Panc1 (cell line): ENCODE measurements around the gene GPNMB. TPM values are rescaled to one million over a fixed set of nuclear protein-coding genes. Genes with fewer than 3 reads are reported as not detected.

Experiments
- ATAC-seq: fragments of 200-7000 bp; cut with Tn5 transposase; 2 replicates; pipeline ENCODE4 v1.9.1; 2020; ENCODE audit warnings: mild to moderate bottlenecking, moderate library complexity
- BruUV-seq: library from RNA; stranded (reverse); fragments of 400-500 nt; replicated peaks from 2 replicates; lab custom pipeline; 2021; lab: Mats Ljungman, UMichigan
- CTCF ChIA-PET: fragments of 300-600 bp; sonication (Branson Sonifier 250); formaldehyde crosslinking; loops from one replicate; lab custom pipeline; 2022; ENCODE audit warnings: antibody characterized with exemption; lab: Charles Lee
- POLR2A ChIA-PET: fragments of 300-600 bp; sonication (Branson Sonifier 250); formaldehyde crosslinking; loops from one replicate; lab custom pipeline; 2022; ENCODE audit warnings: antibody characterized with exemption; lab: Charles Lee
- DNase-seq: peaks from one replicate; pipeline ENCODE4 v3.0.0-alpha.2; 2010; ENCODE audit warnings: low read depth, low spot score
- H3K27ac ChIP-seq: 2 replicates; pipeline ENCODE4 v1.5.1; 2011; ENCODE audit warnings: mild to moderate bottlenecking, low read length, inconsistent platforms
- H3K27me3 ChIP-seq: fragments of 200-500 bp; sonication (Bioruptor generic); 2 replicates; pipeline ENCODE4 v1.6.0; 2014; ENCODE audit warnings: low read length, inconsistent platforms; ENCODE audit not compliant: control insufficient read depth, insufficient read depth
- H3K36me3 ChIP-seq: fragments of 200-500 bp; sonication (Bioruptor generic); 2 replicates; pipeline ENCODE4 v1.5.1; 2014; ENCODE audit warnings: inconsistent platforms, mild to moderate bottlenecking, low read length, moderate library complexity; ENCODE audit not compliant: control insufficient read depth, insufficient read depth
- H3K4me1 ChIP-seq: 2 replicates; pipeline ENCODE4 v1.5.1; 2011; ENCODE audit warnings: inconsistent platforms, mild to moderate bottlenecking, low read length, moderate library complexity; ENCODE audit not compliant: control insufficient read depth, insufficient read depth
- H3K4me3 ChIP-seq, 2 experiments: 2 replicates each; pipeline ENCODE4 v1.5.1; 2011 to 2012; ENCODE audit warnings: low read depth in 2 of 2, low read length in 2 of 2, mild to moderate bottlenecking in 2 of 2, inconsistent platforms in 1 of 2, moderate library complexity in 1 of 2
- H3K9me3 ChIP-seq: fragments of 200-500 bp; sonication (Bioruptor generic); 2 replicates; pipeline ENCODE4 v1.5.1; 2014; ENCODE audit warnings: low read depth, mild to moderate bottlenecking, inconsistent platforms, low read length, moderate library complexity; ENCODE audit not compliant: control insufficient read depth, insufficient read depth
- CTCF ChIP-seq: fragments of 450-650 bp; IDR thresholded peaks from 2 replicates; pipeline ENCODE4 v1.5.1; 2017; ENCODE audit warnings: mild to moderate bottlenecking
- POLR2AphosphoS5 ChIP-seq: IDR thresholded peaks from 2 replicates; pipeline ENCODE4 v1.6.1; 2012; ENCODE audit warnings: mild to moderate bottlenecking, low read depth, low read length, moderate library complexity
- REST ChIP-seq, 2 experiments: IDR thresholded peaks; 2 replicates each; pipeline ENCODE4 v1.6.1; 2011 to 2012; ENCODE audit warnings: low read depth in 2 of 2, control low read depth in 1 of 2, low read length in 1 of 2, mild to moderate bottlenecking in 1 of 2, moderate library complexity in 1 of 2; ENCODE audit not compliant: insufficient read depth in 1 of 2
- SIN3A ChIP-seq: IDR thresholded peaks from 2 replicates; pipeline ENCODE4 v1.6.1; 2012; ENCODE audit warnings: low read depth, mild to moderate bottlenecking, low read length, moderate library complexity, borderline replicate concordance; ENCODE audit not compliant: insufficient read depth
- TCF7L2 ChIP-seq: IDR thresholded peaks from 2 replicates; pipeline ENCODE4 v1.6.1; 2011; ENCODE audit warnings: mild to moderate bottlenecking, low read depth, low read length, inconsistent platforms
- in situ Hi-C: cut with HindIII; loops from 2 replicates; pipeline ENCODE4 v1.10.0; 2016; ENCODE audit warnings: low sequenced_read_pairs, low pct_unique_long_range_greater_than_20kb
- intact Hi-C: fragments of 100-400 bp; cut with micrococcal nuclease; formaldehyde crosslinking; loops from one replicate; pipeline ENCODE4 v1.10.0; 2022; ENCODE audit not compliant: unreplicated experiment
- total RNA-seq: library from RNA; stranded (reverse); gene quantifications from one replicate; pipeline ENCODE4 v1.2.1, GENCODE V29; 2021; ENCODE audit not compliant: unreplicated experiment

Gene GPNMB
- total RNA-seq, 1 experiment from 2014 or later, result 2.1 TPM

- H3K27ac ChIP-seq, result peak overlapping the region; percentile 12; the same call in 1 of the 2 replicates
- H3K4me3 ChIP-seq, result no peak overlapping the region
- in situ Hi-C loops, result no loop called here
- no peaks in the 10 kb centered on the region for H3K9me3 ChIP-seq
- DNase-seq, result no peak
- ChIA-PET CTCF (interaction anchor here (0.7 to 1.5 kb wide), 2 partner anchors 17 to 18 kb away, joined by 3 to 4 read pairs; no protein-coding TSS in a partner anchor), POLR2A (no interaction called here)
- no peaks in the 10 kb centered on the region for H3K27me3 ChIP-seq
- TF ChIP-seq SIN3A (no peak), CTCF (no peak), TCF7L2 (no peak), POLR2AphosphoS5 (no peak), REST (IDR thresholded peaks at IDR 0.05; ENCODE audit: insufficient read depth in 1 of 2, low read depth in 2 of 2, low read length in 1 of 2) (no peak)
- H3K4me1 ChIP-seq, result peaks cover 16% of the 10 kb centered on the region
- intact Hi-C loops, result no loop called here
- no peak for ATAC-seq
- peaks cover 2% of the 10 kb centered on the region; the same call in 1 of the 2 replicates for H3K36me3 ChIP-seq
- no TSS peak for BruUV-seq
Measured at GRCh38 chr7:23294549-23295400, 48.2 kb downstream of the GPNMB start.

DNA sequence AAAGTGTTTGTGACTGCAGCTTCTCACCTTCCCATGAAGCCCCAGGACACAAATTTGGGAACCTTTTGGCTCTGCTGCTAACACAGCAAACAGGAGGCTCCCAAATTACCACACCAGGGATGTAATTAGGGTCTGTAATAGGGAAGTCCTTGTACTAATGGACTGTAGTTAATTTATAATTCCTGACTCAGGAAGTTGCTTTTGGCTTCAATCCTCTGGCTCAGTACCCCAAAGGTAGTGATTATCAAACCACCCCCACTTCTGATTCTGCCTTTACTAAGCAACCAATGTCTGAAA lies 48.8 kb downstream of the GPNMB start:
- H3K27ac ChIP-seq, result peak overlapping the region; percentile 12; the same call in 1 of the 2 replicates
- POLR2A ChIA-PET, result no interaction called here
- ATAC-seq, result no peak

More for the DNA sequence above, 48.8 kb downstream of the GPNMB start:
- no TSS peak for BruUV-seq
- intact Hi-C loops (no loop called here), in situ Hi-C loops (no loop called here)
- Histone ChIP-seq H3K4me1 (peaks cover 16% of the 10 kb centered on the region), H3K36me3 (peaks cover 3% of the 10 kb centered on the region; the same call in 1 of the 2 replicates), H3K4me3 (no peak overlapping the region), H3K27me3 (no peaks in the 10 kb centered on the region), H3K9me3 (no peaks in the 10 kb centered on the region)
- TF ChIP-seq TCF7L2 (no peak), REST (IDR thresholded peaks at IDR 0.05; ENCODE audit: insufficient read depth in 1 of 2, low read depth in 2 of 2, low read length in 1 of 2) (no peak), CTCF (no peak), POLR2AphosphoS5 (no peak), SIN3A (no peak)
- DNase-seq, result no peak
- CTCF ChIA-PET, result interaction anchor here (0.7 kb wide), 1 partner anchor 17 kb away, joined by 3 read pairs; no protein-coding TSS in a partner anchor
